ENCODE results near the gene AKAIN1. TPM values are rescaled to one million over a fixed set of nuclear protein-coding genes. Genes with fewer than 3 reads are reported as not detected.

Gene AKAIN1
- total and polyA plus RNA-seq, 2 donors (not counting 1 experiment from before 2014, with no cell fraction given) = not detected

GRCh38 chr18:5198311-5198710 lies 1.3 kb upstream of the AKAIN1 start:
- no peak overlapping the region for H3K4me2 ChIP-seq (replicated peaks; ENCODE audit: low read depth, low read length, poor library complexity, severe bottlenecking)
- no peak for DNase-seq
- H3K4me1 ChIP-seq (ENCODE audit: control insufficient read depth in 2 of 2, insufficient read depth in 2 of 2, low read length in 2 of 2) = no peaks in the 10 kb centered on the region
- no peak overlapping the region for H3K9ac ChIP-seq (ENCODE audit: low read length)
- H3K9me3 Mint-ChIP-seq (ENCODE audit: insufficient read depth) = no peaks in the 10 kb centered on the region
- TF ChIP-seq CTCF (IDR thresholded peaks at IDR 0.05) (no peak), EZH2 (IDR thresholded peaks at IDR 0.05; ENCODE audit: borderline replicate concordance, insufficient read depth, low read depth, low read length, poor library complexity, severe bottlenecking) (no peak)
- no peak overlapping the region for H3K4me3 ChIP-seq (ENCODE audit: control extremely low read depth in 1 of 5, extremely low read depth in 1 of 5, insufficient read depth in 1 of 5, low read depth in 2 of 5, low read length in 4 of 5)
- H3K27me3 ChIP-seq (replicated peaks in 1 of 4; ENCODE audit: control extremely low read depth in 1 of 4, control insufficient read depth in 3 of 4, insufficient read depth in 4 of 4, low read length in 3 of 4) = peaks cover 0 to 39% (median 35%) of the 10 kb centered on the region in 4 experiments
- H3K27me3 Mint-ChIP-seq = peaks cover 77% of the 10 kb centered on the region
- H3K27ac Mint-ChIP-seq = no peak overlapping the region
- 80% methylated on average over 1 of the region's 3 CpGs for WGBS (ENCODE audit: insufficient coverage)
- H3K4me1 Mint-ChIP-seq = peaks cover 2% of the 10 kb centered on the region
- ChIA-PET CTCF (no interaction called here), POLR2A (no interaction called here)
- ATAC-seq (ENCODE audit: low read depth) = no peak
- H3K79me2 ChIP-seq (ENCODE audit: control insufficient read depth, insufficient read depth, low read length) = no peaks in the 10 kb centered on the region
- peaks cover 0 to 14% (median 0%) of the 10 kb centered on the region in 3 donors for H3K9me3 ChIP-seq (ENCODE audit: control extremely low read depth in 1 of 3, control insufficient read depth in 2 of 3, insufficient read depth in 1 of 3, low read length in 2 of 3)
- no peak overlapping the region for H3K27ac ChIP-seq (ENCODE audit: low read length in 2 of 2)
- no peaks in the 10 kb centered on the region for H4K20me1 ChIP-seq (ENCODE audit: control insufficient read depth, insufficient read depth, low read length, poor library complexity, severe bottlenecking)
- no peak overlapping the region for H3K4me3 Mint-ChIP-seq
- H3K36me3 ChIP-seq (replicated peaks in 1 of 2; ENCODE audit: control extremely low read depth in 1 of 2, control insufficient read depth in 1 of 2, extremely low read depth in 1 of 2, insufficient read depth in 2 of 2, low read length in 1 of 2) = no peaks in the 10 kb centered on the region
- no peak overlapping the region for H2AFZ ChIP-seq (ENCODE audit: insufficient read depth, low read depth, low read length, poor library complexity, severe bottlenecking)
- intact Hi-C loops (cut with micrococcal nuclease) = no loop called here

GRCh38 chr18:5197461-5197860 lies 404 bp upstream of the AKAIN1 start:
- no peak for TF ChIP-seq CTCF (IDR thresholded peaks at IDR 0.05)
- TF ChIP-seq EZH2 (IDR thresholded peaks at IDR 0.05; ENCODE audit: borderline replicate concordance, insufficient read depth, low read depth, low read length, poor library complexity, severe bottlenecking) = no peak
- peaks cover 2% of the 10 kb centered on the region for H3K4me1 Mint-ChIP-seq
- intact Hi-C loops (cut with micrococcal nuclease) = no loop called here
- H3K27me3 Mint-ChIP-seq = peaks cover 78% of the 10 kb centered on the region
- H3K4me1 ChIP-seq (ENCODE audit: control insufficient read depth in 2 of 2, insufficient read depth in 2 of 2, low read length in 2 of 2) = no peaks in the 10 kb centered on the region
- H3K79me2 ChIP-seq (ENCODE audit: control insufficient read depth, insufficient read depth, low read length) = no peaks in the 10 kb centered on the region
- H3K4me2 ChIP-seq (replicated peaks; ENCODE audit: low read depth, low read length, poor library complexity, severe bottlenecking) = no peak overlapping the region
- H3K9me3 ChIP-seq (ENCODE audit: control extremely low read depth in 1 of 3, control insufficient read depth in 2 of 3, insufficient read depth in 1 of 3, low read length in 2 of 3) = peaks cover 0 to 14% (median 0%) of the 10 kb centered on the region in 3 donors
- no peak overlapping the region for H3K27ac Mint-ChIP-seq
- no peak overlapping the region for H3K4me3 Mint-ChIP-seq
- H3K27me3 ChIP-seq (replicated peaks in 1 of 4; ENCODE audit: control extremely low read depth in 1 of 4, control insufficient read depth in 3 of 4, insufficient read depth in 4 of 4, low read length in 3 of 4) = peaks cover 0 to 39% (median 36%) of the 10 kb centered on the region in 4 experiments
- 12% methylated on average over 16 of the region's 18 CpGs for WGBS (ENCODE audit: insufficient coverage)
- ATAC-seq (ENCODE audit: low read depth) = no peak
- no peaks in the 10 kb centered on the region for H3K9me3 Mint-ChIP-seq (ENCODE audit: insufficient read depth)
- no peak for DNase-seq
- no peak overlapping the region for H3K4me3 ChIP-seq (ENCODE audit: control extremely low read depth in 1 of 5, extremely low read depth in 1 of 5, insufficient read depth in 1 of 5, low read depth in 2 of 5, low read length in 4 of 5)
- H3K27ac ChIP-seq (ENCODE audit: low read length in 2 of 2) = no peak overlapping the region
- no peaks in the 10 kb centered on the region for H3K36me3 ChIP-seq (replicated peaks in 1 of 2; ENCODE audit: control extremely low read depth in 1 of 2, control insufficient read depth in 1 of 2, extremely low read depth in 1 of 2, insufficient read depth in 2 of 2, low read length in 1 of 2)
- H2AFZ ChIP-seq (ENCODE audit: insufficient read depth, low read depth, low read length, poor library complexity, severe bottlenecking) = no peak overlapping the region
- no peaks in the 10 kb centered on the region for H4K20me1 ChIP-seq (ENCODE audit: control insufficient read depth, insufficient read depth, low read length, poor library complexity, severe bottlenecking)
- ChIA-PET CTCF (no interaction called here), POLR2A (no interaction called here)
- H3K9ac ChIP-seq (ENCODE audit: low read length) = no peak overlapping the region
